Endometrial microvascular endothelial cells (primary cell): Measurements from ENCODE around the gene KDM5C. TPM values are rescaled to one million over a fixed set of nuclear protein-coding genes. Genes with fewer than 3 reads are reported as not detected.

Source experiments
- total RNA-seq: library from RNA; depleted of rRNA; stranded (reverse); fragments of >200 nt; gene quantifications from one replicate; pipeline ENCODE4 v1.2.3, GENCODE V29; 2015; ENCODE audit errors: inconsistent ontology term

KDM5C gene
- total RNA-seq, 1 donor from 2014 or later = 61.4 TPM

Other genes with a start within 250 kb of the KDM5C start
- 0.74 TPM for gene GPR173, start 176.4 kb downstream of the KDM5C start, total RNA-seq
- 7.7 TPM for gene TSPYL2, start 142.8 kb downstream of the KDM5C start, total RNA-seq
- 0.56 TPM for gene KANTR, start 131.1 kb downstream of the KDM5C start, total RNA-seq
- gene IQSEC2, start 56.4 kb upstream of the KDM5C start, total RNA-seq = 13.5 TPM
- gene SMC1A, start 197.4 kb upstream of the KDM5C start, total RNA-seq = 35.2 TPM
- not detected for gene RIBC1, start 197.7 kb upstream of the KDM5C start, total RNA-seq
- gene HSD17B10, start 209.2 kb upstream of the KDM5C start, total RNA-seq = 87.1 TPM